Astrocyte (in vitro differentiated cells and primary cell): Measurements from ENCODE around the gene ADCY5. TPM values are rescaled to one million over a fixed set of nuclear protein-coding genes. Genes with fewer than 3 reads are reported as not detected.

Source experiments
- DNase-seq: peaks from one replicate; pipeline ENCODE4 v3.0.0-alpha.2; 2010; ENCODE audit warnings: low read depth
- FAIRE-seq: peaks from 2 replicates; lab custom pipeline; 2011; peaks lifted over from hg19 to GRCh38; lab: Jason Lieb, UNC
- H2AFZ ChIP-seq: 2 replicates; pipeline ENCODE4 v1.6.0; 2012; ENCODE audit warnings: low read depth, low read length, inconsistent platforms
- H3K27ac ChIP-seq: 2 replicates; pipeline ENCODE4 v1.5.1; 2011; ENCODE audit warnings: low read depth, low read length, inconsistent platforms
- H3K27me3 ChIP-seq: 2 replicates; pipeline ENCODE4 v1.6.0; 2011; ENCODE audit warnings: low read length, inconsistent platforms; ENCODE audit not compliant: insufficient read depth
- H3K36me3 ChIP-seq: 2 replicates; pipeline ENCODE4 v1.5.1; 2011; ENCODE audit warnings: low read length, inconsistent platforms; ENCODE audit not compliant: insufficient read depth
- H3K4me1 ChIP-seq: 2 replicates; pipeline ENCODE4 v1.5.1; 2011; ENCODE audit warnings: low read length, inconsistent platforms; ENCODE audit not compliant: insufficient read depth
- H3K4me2 ChIP-seq: 2 replicates; pipeline ENCODE4 v1.6.0; 2012; ENCODE audit warnings: low read length, inconsistent platforms
- H3K4me3 ChIP-seq: 2 replicates; pipeline ENCODE4 v1.5.1; 2011; ENCODE audit warnings: low read depth, mild to moderate bottlenecking, low read length, inconsistent platforms; ENCODE audit not compliant: insufficient read depth
- H3K79me2 ChIP-seq: 2 replicates; pipeline ENCODE4 v1.6.0; 2012; ENCODE audit warnings: mild to moderate bottlenecking, low read length, inconsistent platforms; ENCODE audit not compliant: insufficient read depth
- H3K9ac ChIP-seq: 2 replicates; pipeline ENCODE4 v1.6.0; 2012; ENCODE audit warnings: mild to moderate bottlenecking, low read length, inconsistent platforms
- H3K9me3 ChIP-seq: 2 replicates; pipeline ENCODE4 v1.5.1; 2012; ENCODE audit warnings: low read depth, mild to moderate bottlenecking, low read length, inconsistent platforms; ENCODE audit not compliant: insufficient read depth
- H4K20me1 ChIP-seq: 2 replicates; pipeline ENCODE4 v1.6.0; 2012; ENCODE audit warnings: low read length, inconsistent platforms; ENCODE audit not compliant: insufficient read depth
- H3K27ac Mint-ChIP-seq: one replicate; pipeline ENCODE4 v1.8.0; 2021; ENCODE audit warnings: mild to moderate bottlenecking, mixed read lengths; ENCODE audit not compliant: unreplicated experiment
- H3K27me3 Mint-ChIP-seq: one replicate; pipeline ENCODE4 v1.8.0; 2021; ENCODE audit warnings: low read depth, mixed read lengths; ENCODE audit not compliant: unreplicated experiment
- H3K36me3 Mint-ChIP-seq: one replicate; pipeline ENCODE4 v1.8.0; 2021; ENCODE audit warnings: low read depth, mixed read lengths; ENCODE audit not compliant: unreplicated experiment
- H3K4me1 Mint-ChIP-seq: one replicate; pipeline ENCODE4 v1.8.0; 2021; ENCODE audit warnings: low read depth, mixed read lengths; ENCODE audit not compliant: unreplicated experiment
- H3K4me3 Mint-ChIP-seq: one replicate; pipeline ENCODE4 v1.8.0; 2021; ENCODE audit warnings: mild to moderate bottlenecking, moderate library complexity, mixed read lengths; ENCODE audit not compliant: unreplicated experiment
- H3K9me3 Mint-ChIP-seq: one replicate; pipeline ENCODE4 v1.8.0; 2021; ENCODE audit warnings: mild to moderate bottlenecking, mixed read lengths; ENCODE audit not compliant: unreplicated experiment
- CTCF ChIP-seq: IDR thresholded peaks from 2 replicates; pipeline ENCODE4 v1.5.1; 2011; ENCODE audit warnings: low read depth, mild to moderate bottlenecking, inconsistent platforms, low read length, moderate library complexity; ENCODE audit not compliant: insufficient read depth
- EZH2 ChIP-seq: IDR thresholded peaks from 2 replicates; pipeline ENCODE4 v1.6.1; 2012; ENCODE audit warnings: mild to moderate bottlenecking, low read length, inconsistent platforms; ENCODE audit not compliant: insufficient read depth
- total RNA-seq: library from RNA; stranded (reverse); gene quantifications from 2 replicates; pipeline ENCODE4 v1.2.1, GENCODE V29; 2021

Gene ADCY5
- total RNA-seq, 1 donor from 2014 or later: 1.2 TPM

- no peak overlapping the region for H3K4me2 ChIP-seq
- H3K27ac ChIP-seq: no peak overlapping the region
- no peaks in the 10 kb centered on the region for H3K36me3 ChIP-seq
- H3K4me1 Mint-ChIP-seq: peaks cover 2% of the 10 kb centered on the region
- H2AFZ ChIP-seq: no peak overlapping the region
- FAIRE-seq (no peak), DNase-seq (no peak)
- no peak overlapping the region for H3K4me3 ChIP-seq
- H3K36me3 Mint-ChIP-seq: peaks cover 3% of the 10 kb centered on the region
- peaks cover 4% of the 10 kb centered on the region for H3K9me3 Mint-ChIP-seq
- H3K27me3 Mint-ChIP-seq: peaks cover 39% of the 10 kb centered on the region
- TF ChIP-seq CTCF: no peak
- TF ChIP-seq EZH2: no peak
- H3K4me1 ChIP-seq: no peaks in the 10 kb centered on the region
- peaks cover 29% of the 10 kb centered on the region for H3K27me3 ChIP-seq
- H3K4me3 Mint-ChIP-seq: no peak overlapping the region
- H3K9me3 ChIP-seq: no peaks in the 10 kb centered on the region
- H3K79me2 ChIP-seq: no peaks in the 10 kb centered on the region
- H3K27ac Mint-ChIP-seq: no peak overlapping the region
- H4K20me1 ChIP-seq: no peaks in the 10 kb centered on the region
- no peak overlapping the region for H3K9ac ChIP-seq
Measured at GRCh38 chr3:123336441-123336851, 112.4 kb downstream of the ADCY5 start.

- Histone ChIP-seq H3K4me1 (no peaks in the 10 kb centered on the region), H3K27me3 (peaks cover 24% of the 10 kb centered on the region), H3K36me3 (no peaks in the 10 kb centered on the region), H3K4me3 (no peak overlapping the region), H2AFZ (no peak overlapping the region), H3K9me3 (no peaks in the 10 kb centered on the region), H3K79me2 (no peaks in the 10 kb centered on the region), H4K20me1 (no peaks in the 10 kb centered on the region), H3K9ac (no peak overlapping the region), H3K27ac (no peak overlapping the region), H3K4me2 (no peak overlapping the region)
- peaks cover 4% of the 10 kb centered on the region for H3K4me1 Mint-ChIP-seq
- H3K4me3 Mint-ChIP-seq: no peak overlapping the region
- TF ChIP-seq CTCF (no peak), EZH2 (no peak)
- no peak overlapping the region for H3K27ac Mint-ChIP-seq
- peaks cover 4% of the 10 kb centered on the region for H3K9me3 Mint-ChIP-seq
- peaks cover 39% of the 10 kb centered on the region for H3K27me3 Mint-ChIP-seq
- peaks cover 3% of the 10 kb centered on the region for H3K36me3 Mint-ChIP-seq
- FAIRE-seq: no peak
- DNase-seq: no peak
Measured at GRCh38 chr3:123336001-123336400, 112.9 kb downstream of the ADCY5 start.

GRCh38 chr3:123335007-123335670, 113.8 kb downstream of the ADCY5 start:
- Mint-ChIP-seq H3K4me3 (no peak overlapping the region), H3K27me3 (peaks cover 39% of the 10 kb centered on the region), H3K4me1 (peaks cover 9% of the 10 kb centered on the region), H3K27ac (no peak overlapping the region), H3K9me3 (peaks cover 4% of the 10 kb centered on the region), H3K36me3 (peaks cover 3% of the 10 kb centered on the region)
- Histone ChIP-seq H3K79me2 (no peaks in the 10 kb centered on the region), H3K4me3 (no peak overlapping the region), H4K20me1 (no peaks in the 10 kb centered on the region), H3K27ac (no peak overlapping the region), H3K4me2 (no peak overlapping the region), H3K4me1 (no peaks in the 10 kb centered on the region), H3K27me3 (peaks cover 23% of the 10 kb centered on the region), H3K9ac (no peak overlapping the region), H3K36me3 (no peaks in the 10 kb centered on the region), H2AFZ (no peak overlapping the region), H3K9me3 (no peaks in the 10 kb centered on the region)
- DNase-seq (no peak), FAIRE-seq (no peak)
- no peak for TF ChIP-seq EZH2
- no peak for TF ChIP-seq CTCF
